NCI-H2227 treated with DMSO at 0.1 percent for 48 hours (cell line): ENCODE measurements around the gene TXNL4A.
"Not testable (repeated sequence)": the region's sequence is repeated elsewhere in the genome, so short reads cannot be mapped to it uniquely, and the experiment has no call there.

Experiments used
- DNase-seq: peaks from one replicate; lab custom pipeline; 2025; lab: John Stamatoyannopoulos, UW

TXNL4A gene

DNA sequence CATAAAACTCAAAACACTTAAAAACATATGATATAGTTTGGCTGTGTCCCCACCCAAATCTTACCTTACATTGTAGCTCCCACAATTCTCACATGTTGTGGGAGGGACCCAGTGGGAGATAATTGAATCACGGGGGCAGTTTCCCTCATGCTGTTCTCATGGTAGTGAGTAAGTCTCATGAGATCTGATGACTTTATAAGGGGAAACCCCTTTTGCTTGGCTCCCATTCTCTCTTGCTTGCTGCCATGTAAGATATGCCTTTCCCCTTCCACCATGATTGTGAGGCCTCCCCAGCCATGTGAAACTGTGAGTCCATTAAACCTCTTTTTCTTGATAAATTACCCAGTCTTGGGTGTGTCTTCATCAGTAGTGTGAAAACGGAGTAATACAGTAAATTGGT, 11.3 kb upstream of the TXNL4A start:
- not testable (repeated sequence) for DNase-seq

- no peak for DNase-seq
These were observed 3.1 kb upstream of the TXNL4A start for GRCh38 chr18:79991494-79991893.

- peak; percentile 12 for DNase-seq
These were observed 783 bp upstream of the TXNL4A start for GRCh38 chr18:79989195-79989497.

DNA sequence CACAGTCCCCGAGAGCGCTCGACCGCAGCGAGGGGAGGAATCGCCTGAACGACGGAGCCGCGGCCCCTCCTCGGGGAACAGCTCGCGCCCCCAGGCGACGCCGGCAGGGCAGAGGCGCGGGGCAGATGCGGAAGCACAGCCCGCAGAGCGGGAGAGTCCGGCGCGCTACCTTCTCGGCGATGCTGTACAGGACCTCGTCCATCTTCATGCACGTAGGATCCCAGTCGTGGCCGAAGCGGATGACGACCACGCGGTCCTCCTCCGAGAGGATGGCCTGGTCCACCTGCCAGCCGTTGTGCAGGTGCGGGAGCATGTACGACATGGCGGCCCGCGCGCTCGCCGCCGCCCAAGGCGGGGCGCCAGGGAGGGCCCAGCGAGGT, 302 bp downstream of the TXNL4A start:
- peak; percentile 28 for DNase-seq

GRCh38 chr18:79987566-79987965, 797 bp downstream of the TXNL4A start:
- no peak for DNase-seq

GRCh38 chr18:79986726-79987125, 1.6 kb downstream of the TXNL4A start:
- DNase-seq: no peak

DNA sequence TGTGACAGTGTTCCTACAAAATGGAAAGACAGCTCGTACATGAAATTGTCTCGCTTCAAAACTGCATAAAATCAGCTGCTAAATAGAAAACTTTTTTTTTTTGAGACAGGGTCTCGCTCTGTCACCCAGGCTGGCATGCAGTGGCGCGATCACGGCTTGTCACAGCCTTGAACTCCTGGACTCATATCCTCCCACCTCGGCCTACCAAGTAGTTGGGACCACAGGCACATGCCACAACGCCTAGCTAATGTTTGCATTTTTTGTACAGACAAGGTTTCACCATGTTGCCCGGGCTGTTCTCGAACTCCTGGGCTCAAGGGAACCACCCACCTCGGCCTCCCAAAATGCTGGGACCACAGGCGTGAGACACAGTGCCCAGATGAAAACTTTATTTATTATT, 3.2 kb downstream of the TXNL4A start:
- DNase-seq: no peak

DNA sequence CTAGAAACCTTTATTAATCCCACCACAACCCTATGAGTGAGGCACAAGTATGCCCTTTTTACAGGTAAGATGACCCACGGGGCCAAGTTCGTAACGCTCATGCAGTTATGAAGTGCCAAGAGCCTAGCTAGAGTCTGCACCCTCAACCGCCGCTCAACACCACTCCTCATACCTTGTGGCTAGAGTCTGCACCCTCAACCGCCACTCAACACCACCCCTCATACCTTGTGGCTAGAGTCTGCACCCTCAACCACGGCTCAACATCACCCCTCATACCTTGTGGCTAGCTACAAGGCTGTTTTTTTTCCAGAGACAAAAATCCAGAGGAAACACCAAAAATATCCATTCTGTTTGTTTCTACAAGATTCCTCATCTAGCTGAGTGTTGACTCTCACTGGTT, 4.6 kb downstream of the TXNL4A start:
- no peak for DNase-seq

- DNase-seq: no peak
These were observed 5.1 kb downstream of the TXNL4A start for GRCh38 chr18:79983253-79983652.

DNA sequence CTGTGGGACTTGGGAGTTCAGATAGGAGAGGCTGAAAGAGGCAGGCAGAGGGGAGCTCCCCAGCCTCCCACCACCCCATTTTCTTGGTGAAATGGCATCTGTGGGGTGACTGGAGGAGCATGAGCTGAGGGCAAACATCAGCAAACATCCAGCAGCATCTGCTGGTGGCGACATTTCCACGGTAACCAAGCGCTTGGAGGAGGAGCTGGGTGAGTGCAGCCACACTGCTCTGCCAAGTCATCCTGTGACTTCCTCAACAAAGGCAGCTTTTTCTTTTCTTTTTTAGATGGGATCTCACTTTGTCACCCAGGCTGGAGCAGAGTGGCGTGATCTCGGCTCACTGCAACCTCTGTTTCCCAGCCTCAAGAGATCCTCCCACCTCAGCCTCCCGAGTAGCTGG, 5.6 kb downstream of the TXNL4A start:
- no peak for DNase-seq

- DNase-seq: no peak
These were observed 7.8 kb downstream of the TXNL4A start for GRCh38 chr18:79980585-79980984.

DNA sequence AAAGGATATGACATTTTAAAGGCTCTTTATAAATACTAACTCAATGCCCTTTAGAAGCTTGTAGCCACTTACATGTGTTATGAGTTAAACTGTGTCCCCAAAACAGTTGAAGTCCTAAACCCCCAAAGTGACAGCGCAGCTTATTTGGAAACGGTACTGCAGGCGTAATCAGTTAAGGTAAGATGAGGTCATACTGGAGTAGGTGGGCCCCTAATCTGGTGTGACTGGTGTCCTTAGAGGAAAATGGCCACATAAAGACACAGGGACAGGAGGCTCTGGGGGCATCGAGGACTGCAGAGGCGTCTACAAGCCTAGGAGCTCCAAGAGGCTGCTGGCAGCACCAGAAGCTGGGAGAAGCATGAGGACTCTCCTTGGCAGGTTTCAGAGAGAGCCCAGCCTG, 8.5 kb downstream of the TXNL4A start:
- no peak for DNase-seq

GRCh38 chr18:79975985-79976680, 12.2 kb downstream of the TXNL4A start:
- DNase-seq: no peak

DNA sequence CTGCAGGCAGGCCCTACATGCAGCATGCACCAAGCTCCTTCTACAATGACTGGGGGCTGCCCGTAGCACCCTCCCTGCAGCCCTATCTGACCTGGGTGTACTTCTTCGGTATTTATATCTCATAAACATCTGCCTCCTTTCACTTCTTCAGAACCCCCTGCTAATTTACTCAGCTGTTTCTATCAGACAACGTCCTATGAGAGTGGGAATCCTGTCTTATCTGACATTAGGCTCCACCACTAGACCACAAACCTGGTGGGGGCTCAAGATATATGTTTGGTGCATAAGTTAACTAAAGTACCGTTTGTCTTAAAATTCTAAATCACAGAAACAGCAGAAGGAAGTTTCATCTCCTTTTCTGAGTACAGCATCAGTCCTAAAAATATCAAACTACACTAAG, 13.3 kb downstream of the TXNL4A start:
- DNase-seq: no peak

- no peak for DNase-seq
These were observed 14.2 kb downstream of the TXNL4A start for GRCh38 chr18:79974025-79974654.

- DNase-seq: no peak
These were observed 14.8 kb downstream of the TXNL4A start for GRCh38 chr18:79973517-79973916.

GRCh38 chr18:79972720-79973119, 15.6 kb downstream of the TXNL4A start:
- no peak for DNase-seq

GRCh38 chr18:79971986-79972385, 16.4 kb downstream of the TXNL4A start:
- no peak for DNase-seq

DNA sequence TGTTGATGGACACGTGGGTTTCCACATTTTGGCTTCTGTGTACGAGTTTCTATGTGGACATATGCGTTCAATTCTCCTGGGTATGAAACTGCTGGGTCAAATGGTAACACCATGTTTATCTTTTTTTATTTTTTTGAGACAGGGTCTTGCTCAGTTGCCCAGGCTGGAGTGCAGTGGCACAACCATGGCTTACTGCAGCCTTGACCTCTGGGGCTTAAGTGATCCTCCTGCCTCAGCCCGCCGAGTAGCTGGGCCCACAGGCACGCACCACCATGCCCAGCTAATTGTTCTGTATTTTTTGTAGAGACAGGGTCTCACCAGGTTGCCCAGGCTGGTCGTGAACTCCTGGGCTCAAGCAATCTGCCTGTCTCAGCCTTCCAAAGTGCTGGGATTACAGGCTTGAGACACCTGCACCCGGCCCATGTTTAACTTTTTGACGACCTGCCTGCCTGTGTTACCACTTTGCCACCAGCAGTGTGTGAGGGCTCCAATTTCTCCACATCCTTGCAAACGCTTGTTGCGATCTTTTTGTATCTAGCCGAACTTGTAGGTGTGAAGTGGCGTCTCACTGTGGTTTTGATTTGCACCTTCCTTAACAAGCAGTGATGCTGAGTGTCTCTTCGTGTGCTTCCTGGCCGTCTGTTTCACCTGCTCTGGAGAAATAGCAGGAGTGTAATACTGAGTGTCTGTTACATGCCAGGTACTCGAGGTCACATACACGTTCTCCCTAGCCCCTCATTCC, 17.0 kb downstream of the TXNL4A start:
- DNase-seq: no peak

DNA sequence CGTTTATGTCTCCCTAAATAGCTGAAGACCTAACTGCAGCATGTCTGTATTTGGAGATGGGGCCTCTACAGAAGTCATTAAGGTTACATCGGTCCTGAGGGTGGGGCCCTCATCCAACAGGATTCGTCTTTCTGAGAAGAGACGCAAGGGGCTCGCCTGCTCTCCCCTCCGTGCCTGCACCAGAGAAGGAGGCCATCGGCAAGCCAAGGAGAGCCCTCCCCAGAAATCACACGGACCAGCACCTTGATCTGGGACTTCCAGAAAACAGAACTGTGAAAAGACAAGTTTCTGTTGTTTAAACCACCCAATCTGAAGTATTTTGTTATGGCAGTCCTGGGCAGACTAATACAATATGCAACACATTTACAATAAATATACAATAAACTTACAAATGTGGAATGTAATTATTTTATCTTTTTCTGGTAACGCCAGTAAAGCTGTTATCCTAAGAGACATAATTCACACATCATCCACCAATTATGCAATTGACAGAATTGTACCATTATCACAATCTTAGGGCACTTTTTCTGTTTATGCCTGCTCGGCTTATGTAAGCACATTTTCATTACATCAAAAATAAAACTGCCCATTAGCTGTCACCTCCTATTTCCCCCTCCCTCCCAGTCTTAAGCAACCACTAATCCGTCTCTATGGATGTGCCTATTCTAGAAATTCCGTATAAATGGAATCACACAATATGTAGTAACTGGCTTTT, 17.8 kb downstream of the TXNL4A start:
- no peak for DNase-seq

- DNase-seq: peak; percentile 28
These were observed 23.1 kb downstream of the TXNL4A start for GRCh38 chr18:79965119-79965902.
